ENCODE results near the gene ANGEL1. TPM values are rescaled to one million over a fixed set of nuclear protein-coding genes. Genes with fewer than 3 reads are reported as not detected.

Gene ANGEL1
- total RNA-seq, 4 donors from 2014 or later, result 9.8 to 15.7 (median 13.0) TPM

- no peak overlapping the region for H3K4me3 ChIP-seq
- no peaks in the 10 kb centered on the region for H3K27me3 ChIP-seq
- no peaks in the 10 kb centered on the region for H3K9me3 ChIP-seq
- peaks cover 0 to 18% (median 5%) of the 10 kb centered on the region in 4 donors for H3K4me1 ChIP-seq
- H3K36me3 ChIP-seq, result no peaks in the 10 kb centered on the region
- TF ChIP-seq CTCF (IDR thresholded peaks at IDR 0.05) (no peak), POLR2A (IDR thresholded peaks at IDR 0.05) (no peak)
- H3K27ac ChIP-seq, result no peak overlapping the region
- no peak for DNase-seq
Measured at GRCh38 chr14:76814726-76815645, 2.3 kb upstream of the ANGEL1 start.

- DNase-seq, result peak in 1 of 3 donors; percentile 33
- peak overlapping the region; percentile 76 to 86 (median 80) for H3K4me3 ChIP-seq
- peaks cover 0 to 18% (median 5%) of the 10 kb centered on the region in 4 donors for H3K4me1 ChIP-seq
- no peak for TF ChIP-seq CTCF (IDR thresholded peaks at IDR 0.05)
- TF ChIP-seq POLR2A (IDR thresholded peaks at IDR 0.05), result no peak
- no peaks in the 10 kb centered on the region for H3K9me3 ChIP-seq
- peaks cover 0 to 20% (median 0%) of the 10 kb centered on the region in 3 donors for H3K36me3 ChIP-seq
- H3K27ac ChIP-seq, result peak overlapping the region; percentile 79 to 91 (median 86)
- no peaks in the 10 kb centered on the region for H3K27me3 ChIP-seq
Measured at GRCh38 chr14:76812093-76812421, 625 bp downstream of the ANGEL1 start.

- Histone ChIP-seq H3K9me3 (no peaks in the 10 kb centered on the region), H3K4me3 (peak overlapping the region; percentile 76 to 86 (median 80)), H3K27ac (peak overlapping the region in 3 of 4 donors; percentile 79 to 91 (median 83)), H3K27me3 (no peaks in the 10 kb centered on the region), H3K36me3 (peaks cover 0 to 25% (median 0%) of the 10 kb centered on the region in 3 donors), H3K4me1 (peaks cover 0 to 18% (median 5%) of the 10 kb centered on the region in 4 donors)
- TF ChIP-seq CTCF (IDR thresholded peaks at IDR 0.05), result no peak
- no peak for TF ChIP-seq POLR2A (IDR thresholded peaks at IDR 0.05)
- DNase-seq, result no peak
Measured at GRCh38 chr14:76811561-76811960, 1.1 kb downstream of the ANGEL1 start.

GRCh38 chr14:76810953-76811400 is 1.7 kb downstream of the ANGEL1 start:
- TF ChIP-seq POLR2A (IDR thresholded peaks at IDR 0.05), result no peak
- TF ChIP-seq CTCF (IDR thresholded peaks at IDR 0.05), result peak in 3 of 6 experiments; percentile 33 to 44 (median 35)
- Histone ChIP-seq H3K27me3 (no peaks in the 10 kb centered on the region), H3K36me3 (peaks cover 0 to 31% (median 0%) of the 10 kb centered on the region in 3 donors), H3K27ac (peak overlapping the region in 3 of 4 donors; percentile 2 to 91 (median 4)), H3K4me3 (peak overlapping the region in 2 of 4 donors; percentile 22 to 86), H3K4me1 (peaks cover 0 to 18% (median 5%) of the 10 kb centered on the region in 4 donors), H3K9me3 (no peaks in the 10 kb centered on the region)
- DNase-seq, result peak in 1 of 3 donors; percentile 50

GRCh38 chr14:76810525-76810924 is 2.2 kb downstream of the ANGEL1 start:
- peaks cover 0 to 35% (median 0%) of the 10 kb centered on the region in 3 donors for H3K36me3 ChIP-seq
- no peak for DNase-seq
- no peak overlapping the region for H3K27ac ChIP-seq
- peak overlapping the region in 2 of 4 donors; percentile 22 to 86 for H3K4me3 ChIP-seq
- TF ChIP-seq CTCF (IDR thresholded peaks at IDR 0.05), result no peak
- no peak for TF ChIP-seq POLR2A (IDR thresholded peaks at IDR 0.05)
- no peaks in the 10 kb centered on the region for H3K9me3 ChIP-seq
- H3K4me1 ChIP-seq, result peaks cover 0 to 18% (median 5%) of the 10 kb centered on the region in 4 donors
- no peaks in the 10 kb centered on the region for H3K27me3 ChIP-seq
